Measurements from ENCODE around the gene RIBC2.
"Not testable (repeated sequence)": the region's sequence is repeated elsewhere in the genome, so short reads cannot be mapped to it uniquely, and the experiment has no call there.

Gene RIBC2

DNA sequence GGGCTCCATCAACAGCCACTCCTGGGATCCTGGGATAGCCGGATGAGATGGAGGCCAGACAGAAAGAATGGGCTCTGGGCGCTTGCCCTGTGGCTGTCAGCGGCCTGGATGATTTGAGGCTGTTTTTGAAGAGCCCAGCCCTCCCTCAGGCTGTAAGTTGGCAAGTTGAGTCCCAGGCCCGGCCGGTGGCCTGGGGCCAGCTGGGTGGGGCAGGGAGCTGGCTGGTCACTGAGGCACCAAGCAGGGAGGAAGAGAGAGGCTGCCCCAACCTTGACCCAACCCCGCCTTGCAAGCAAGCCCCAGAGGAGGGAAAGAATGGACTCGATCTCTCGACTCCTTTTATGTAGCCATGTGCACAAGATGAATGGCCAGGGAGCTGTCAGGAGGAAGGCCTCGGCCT, 34.9 kb downstream of the RIBC2 start:
- H3K4me3 ChIP-seq (ENCODE audit: low read length) = no peak overlapping the region
- DNase-seq (ENCODE audit: low read depth) = no peak
- no peak for TF ChIP-seq CTCF (IDR thresholded peaks at IDR 0.05; ENCODE audit: insufficient read depth, low read depth, low read length, missing control alignments)

GRCh38 chr22:45449442-45449841, 35.9 kb downstream of the RIBC2 start:
- DNase-seq (ENCODE audit: low read depth) = peak; percentile 41
- not testable (repeated sequence) for H3K4me3 ChIP-seq (ENCODE audit: low read length)

GRCh38 chr22:45450101-45450785, 36.8 kb downstream of the RIBC2 start:
- TF ChIP-seq CTCF (IDR thresholded peaks at IDR 0.05; ENCODE audit: insufficient read depth, low read depth, low read length, missing control alignments) = no peak
- DNase-seq (ENCODE audit: low read depth) = no peak
- H3K4me3 ChIP-seq (ENCODE audit: low read length) = no peak overlapping the region

DNA sequence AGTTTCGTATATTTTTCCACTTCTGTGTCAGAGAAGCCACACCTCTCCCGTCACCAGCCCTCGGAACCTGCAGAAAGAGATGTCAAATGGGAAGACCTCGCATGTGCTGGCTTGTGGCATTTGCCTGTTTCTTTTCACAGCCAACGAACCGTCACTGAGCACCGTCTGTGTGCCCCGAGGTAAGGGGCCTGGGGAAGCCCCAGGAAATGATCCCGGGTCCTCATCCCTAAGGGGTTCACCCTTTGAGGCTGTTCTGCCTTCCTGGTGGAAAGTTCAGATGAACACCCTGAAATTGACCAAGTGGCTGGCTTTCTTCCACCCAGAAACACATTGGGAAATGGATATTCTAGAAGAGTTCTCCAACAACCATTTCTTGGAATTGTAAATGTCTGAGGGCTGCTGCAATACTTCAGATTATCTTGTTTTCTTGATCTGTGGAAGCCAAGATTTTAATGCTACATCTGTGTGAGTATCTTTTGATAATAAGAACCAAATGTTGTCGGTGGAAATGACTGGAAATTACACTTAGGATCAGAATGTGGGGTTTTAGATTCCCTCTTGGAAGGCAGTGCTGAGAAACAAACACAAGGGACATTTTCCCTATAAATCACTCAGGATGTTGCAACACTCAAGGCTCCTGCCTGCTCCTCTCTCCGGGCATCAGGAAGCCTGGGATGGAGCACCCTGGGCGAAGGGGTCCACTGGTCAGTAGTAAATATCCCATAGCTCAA, 37.6 kb downstream of the RIBC2 start:
- no peak for DNase-seq (ENCODE audit: low read depth)
- no peak overlapping the region for H3K4me3 ChIP-seq (ENCODE audit: low read length)
- no peak for TF ChIP-seq CTCF (IDR thresholded peaks at IDR 0.05; ENCODE audit: insufficient read depth, low read depth, low read length, missing control alignments)

- H3K4me3 ChIP-seq (ENCODE audit: low read length) = no peak overlapping the region
- TF ChIP-seq CTCF (IDR thresholded peaks at IDR 0.05; ENCODE audit: insufficient read depth, low read depth, low read length, missing control alignments) = no peak
- DNase-seq (ENCODE audit: low read depth) = no peak
Observed at GRCh38 chr22:45451972-45452371, 38.5 kb downstream of the RIBC2 start.

DNA sequence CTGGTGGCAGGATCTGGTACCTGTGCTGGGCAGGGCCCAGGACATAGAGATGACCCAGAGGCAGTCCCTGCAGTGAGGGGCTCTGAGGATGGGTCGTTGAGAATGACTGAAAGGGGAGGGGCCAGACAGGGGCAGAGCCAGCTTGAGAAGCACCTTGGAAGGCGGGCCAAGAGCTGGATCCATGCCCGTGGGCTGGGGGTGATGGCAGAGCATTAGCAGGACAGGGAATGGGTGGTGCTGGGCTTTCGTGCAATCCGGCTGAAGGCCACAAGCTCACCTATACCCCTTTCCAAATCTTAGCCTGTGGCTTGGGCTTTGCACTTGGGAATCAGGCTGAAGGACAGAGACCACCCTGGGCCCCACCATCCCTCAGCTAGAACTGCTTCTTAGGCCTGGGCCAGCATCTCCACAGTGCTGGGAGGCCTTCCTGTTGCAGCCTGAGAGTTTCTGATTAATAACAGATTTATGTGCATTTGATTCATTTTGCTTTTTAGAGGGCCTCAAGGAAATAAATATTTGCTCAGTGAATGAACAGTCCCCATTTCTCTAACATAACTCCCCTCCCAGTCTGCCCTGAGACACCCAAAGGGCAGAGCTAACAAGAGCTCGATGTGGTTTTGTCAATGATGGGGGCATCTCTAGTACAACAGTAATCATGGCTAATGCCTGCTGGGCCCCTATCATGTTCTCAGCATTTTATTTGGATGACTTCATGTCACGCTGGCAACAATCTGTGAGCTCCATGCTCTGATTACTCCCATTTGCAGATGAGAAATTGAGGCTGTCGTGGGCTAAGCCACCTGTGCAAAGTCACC, 39.3 kb downstream of the RIBC2 start:
- DNase-seq (ENCODE audit: low read depth) = no peak
- no peak overlapping the region for H3K4me3 ChIP-seq (ENCODE audit: low read length)
- TF ChIP-seq CTCF (IDR thresholded peaks at IDR 0.05; ENCODE audit: insufficient read depth, low read depth, low read length, missing control alignments) = no peak

DNA sequence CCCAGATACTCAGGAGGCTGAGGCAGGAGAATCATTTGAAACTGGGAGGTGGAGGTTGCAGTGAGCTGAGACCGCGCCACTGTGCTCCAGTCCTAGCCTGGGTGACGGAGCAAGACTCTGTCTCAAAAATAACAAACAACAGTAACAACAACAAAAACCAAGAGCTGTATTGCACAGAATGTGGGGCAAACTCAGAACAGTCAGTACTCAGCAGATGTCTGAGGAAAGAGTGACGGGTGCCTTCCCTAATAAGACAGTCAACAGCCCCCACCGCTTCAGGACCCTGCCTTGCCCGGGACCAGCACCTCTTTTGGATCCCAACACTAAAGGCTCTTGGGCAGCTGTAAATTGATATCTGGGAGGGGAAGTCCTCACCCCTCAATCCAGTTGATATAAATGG, 40.3 kb downstream of the RIBC2 start:
- TF ChIP-seq CTCF (IDR thresholded peaks at IDR 0.05; ENCODE audit: insufficient read depth, low read depth, low read length, missing control alignments) = no peak
- H3K4me3 ChIP-seq (ENCODE audit: low read length) = no peak overlapping the region
- DNase-seq (ENCODE audit: low read depth) = no peak

Measured in epithelial cell of esophagus (primary cell).